ENCODE data around the gene PTPN14. TPM values are rescaled to one million over a fixed set of nuclear protein-coding genes. Genes with fewer than 3 reads are reported as not detected.
"Not testable (repeated sequence)": the region's sequence is repeated elsewhere in the genome, so short reads cannot be mapped to it uniquely, and the experiment has no call there.

Gene PTPN14
- total RNA-seq, 1 donor from 2014 or later: 43.7 TPM

- Histone ChIP-seq H3K36me3 (no peaks in the 10 kb centered on the region), H3K27ac (no peak overlapping the region), H3K4me1 (no peaks in the 10 kb centered on the region), H3K27me3 (no peaks in the 10 kb centered on the region), H3K4me3 (no peak overlapping the region), H3K9me3 (no peaks in the 10 kb centered on the region)
- no peak for ATAC-seq
- intact Hi-C loops (cut with DNase I): no loop called here
- DNase-seq: no peak
- no peak for TF ChIP-seq CTCF (IDR thresholded peaks at IDR 0.05)
These were observed 58.1 kb downstream of the PTPN14 start for GRCh38 chr1:214493126-214493796.

GRCh38 chr1:214492401-214493075, 58.9 kb downstream of the PTPN14 start:
- intact Hi-C loops (cut with DNase I): no loop called here
- no peak for ATAC-seq

GRCh38 chr1:214491468-214492146, 59.8 kb downstream of the PTPN14 start:
- Histone ChIP-seq H3K4me3 (no peak overlapping the region), H3K4me1 (no peaks in the 10 kb centered on the region), H3K9me3 (no peaks in the 10 kb centered on the region), H3K36me3 (no peaks in the 10 kb centered on the region), H3K27ac (no peak overlapping the region), H3K27me3 (no peaks in the 10 kb centered on the region)
- TF ChIP-seq CTCF (IDR thresholded peaks at IDR 0.05): no peak
- ATAC-seq: no peak
- intact Hi-C loops (cut with DNase I): no loop called here
- DNase-seq: no peak

More at GRCh38 chr1:214492401-214493075, 58.9 kb downstream of the PTPN14 start:
- DNase-seq: no peak
- no peak overlapping the region for H3K27ac ChIP-seq
- no peak for TF ChIP-seq CTCF (IDR thresholded peaks at IDR 0.05)
- no peaks in the 10 kb centered on the region for H3K4me1 ChIP-seq
- H3K9me3 ChIP-seq: no peaks in the 10 kb centered on the region
- no peak overlapping the region for H3K4me3 ChIP-seq
- H3K36me3 ChIP-seq: no peaks in the 10 kb centered on the region
- no peaks in the 10 kb centered on the region for H3K27me3 ChIP-seq

GRCh38 chr1:214485151-214485550, 66.3 kb downstream of the PTPN14 start:
- intact Hi-C loops (cut with DNase I): no loop called here

GRCh38 chr1:214483180-214483579, 68.2 kb downstream of the PTPN14 start:
- DNase-seq; H3K4me3 ChIP-seq; H3K36me3 ChIP-seq; H3K27me3 ChIP-seq; ATAC-seq; H3K9me3 ChIP-seq; H3K27ac ChIP-seq; H3K4me1 ChIP-seq; intact Hi-C loops (cut with DNase I): not testable (repeated sequence)

More at GRCh38 chr1:214485151-214485550, 66.3 kb downstream of the PTPN14 start:
- Histone ChIP-seq H3K4me3 (no peak overlapping the region), H3K27me3 (no peaks in the 10 kb centered on the region), H3K27ac (no peak overlapping the region), H3K4me1 (peaks cover 4% of the 10 kb centered on the region), H3K9me3 (no peaks in the 10 kb centered on the region), H3K36me3 (no peaks in the 10 kb centered on the region)
- ATAC-seq (no peak), DNase-seq (no peak)
- TF ChIP-seq CTCF (IDR thresholded peaks at IDR 0.05): no peak

GRCh38 chr1:214481983-214482634, 69.3 kb downstream of the PTPN14 start:
- H3K27ac ChIP-seq; H3K4me3 ChIP-seq; DNase-seq; ATAC-seq; H3K9me3 ChIP-seq; H3K36me3 ChIP-seq; intact Hi-C loops (cut with DNase I); H3K4me1 ChIP-seq; H3K27me3 ChIP-seq: not testable (repeated sequence)

All from upper lobe of right lung (tissue), 1 donor.